ENCODE results near the gene THSD7B.
"Not testable (repeated sequence)": the region's sequence is repeated elsewhere in the genome, so short reads cannot be mapped to it uniquely, and the experiment has no call there.

THSD7B gene

DNA sequence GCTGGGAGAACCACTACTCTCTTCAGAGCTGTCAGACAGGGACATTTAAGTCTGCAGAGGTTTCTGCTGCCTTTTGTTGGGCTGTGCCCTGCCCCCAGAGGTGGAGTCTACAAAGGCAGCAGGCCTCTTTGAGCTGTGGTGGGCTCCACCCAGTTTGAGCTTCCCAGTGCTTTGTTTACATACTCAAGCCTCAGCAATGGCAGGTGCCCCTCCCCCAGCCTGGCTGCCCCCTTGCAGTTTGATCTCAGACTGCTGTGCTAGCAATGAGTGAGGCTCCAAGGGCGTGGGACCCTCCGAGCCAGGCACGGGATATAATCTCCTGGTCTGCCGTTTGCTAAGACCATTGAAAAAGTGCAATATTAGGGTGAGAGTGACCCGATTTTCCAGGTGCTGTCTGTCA, 822.5 kb downstream of the THSD7B start:
- not testable (repeated sequence) for H3K4me3 ChIP-seq, H3K27ac ChIP-seq

DNA sequence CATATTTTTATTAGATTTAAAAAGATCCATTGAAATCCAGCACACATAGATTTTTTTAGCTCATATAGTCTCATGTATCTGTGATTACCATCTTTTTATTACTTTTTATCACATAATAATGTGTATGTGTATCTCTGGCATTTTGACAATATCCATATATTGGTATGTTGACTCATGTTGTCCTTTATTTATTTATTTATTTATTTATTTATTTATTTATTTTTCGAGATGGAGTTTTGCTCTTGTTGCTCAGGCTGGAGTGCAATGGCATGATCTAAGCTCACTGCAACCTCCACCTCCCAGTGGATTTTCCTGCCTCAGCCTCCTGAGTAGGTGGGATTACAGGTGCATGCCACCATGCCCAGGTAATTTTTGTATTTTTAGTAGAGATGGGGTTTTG, 823.2 kb downstream of the THSD7B start:
- not testable (repeated sequence) for H3K4me3 ChIP-seq, H3K27ac ChIP-seq

DNA sequence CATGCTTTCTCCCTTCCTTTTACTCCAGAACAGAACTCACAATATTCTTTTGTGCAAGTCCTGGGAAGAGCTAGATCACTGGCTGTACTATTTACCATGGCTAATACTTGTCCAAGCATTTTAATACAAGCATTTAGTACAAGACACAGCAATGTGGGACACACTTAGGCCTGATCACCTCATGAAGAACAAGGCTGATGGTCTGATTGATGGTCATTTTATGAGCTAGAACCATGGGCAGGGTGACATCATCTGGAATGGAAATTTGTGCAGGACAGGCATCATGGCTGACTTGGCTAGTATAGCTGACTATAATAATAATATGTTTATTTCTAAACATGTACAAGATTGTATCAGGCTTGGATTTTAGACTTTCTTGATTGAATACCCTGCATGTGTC, 824.8 kb downstream of the THSD7B start:
- H3K4me3 ChIP-seq, result no peak overlapping the region
- H3K27ac ChIP-seq, result no peak overlapping the region

DNA sequence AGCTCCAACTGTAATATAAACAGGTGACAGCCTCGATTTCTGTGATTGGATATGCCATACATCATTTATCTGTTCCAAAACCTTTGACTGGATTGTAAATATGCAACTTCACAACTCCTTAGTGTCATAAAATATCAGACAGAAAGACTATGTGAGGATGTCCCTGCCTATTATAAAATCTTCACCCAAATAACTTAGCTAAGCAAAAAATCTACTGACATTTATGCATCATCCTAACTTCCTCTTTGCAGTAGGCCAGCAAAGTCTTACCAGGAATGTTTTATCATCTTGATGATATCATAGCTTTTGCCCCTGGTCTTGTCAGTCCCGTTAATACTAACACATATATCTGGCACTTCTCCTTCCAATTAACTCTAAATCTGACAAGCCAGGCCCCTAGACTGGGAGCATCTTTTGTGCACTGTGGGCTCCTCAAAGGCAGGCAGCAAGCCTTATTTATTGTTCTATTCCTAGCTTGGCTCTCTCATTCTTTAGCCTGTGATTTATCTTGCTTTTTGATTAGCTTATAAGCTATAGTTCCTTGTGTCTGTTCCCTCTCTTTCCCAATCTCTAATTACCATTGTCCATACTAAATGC, 842.5 kb downstream of the THSD7B start:
- Histone ChIP-seq H3K4me3 (no peak overlapping the region), H3K27ac (no peak overlapping the region)

DNA sequence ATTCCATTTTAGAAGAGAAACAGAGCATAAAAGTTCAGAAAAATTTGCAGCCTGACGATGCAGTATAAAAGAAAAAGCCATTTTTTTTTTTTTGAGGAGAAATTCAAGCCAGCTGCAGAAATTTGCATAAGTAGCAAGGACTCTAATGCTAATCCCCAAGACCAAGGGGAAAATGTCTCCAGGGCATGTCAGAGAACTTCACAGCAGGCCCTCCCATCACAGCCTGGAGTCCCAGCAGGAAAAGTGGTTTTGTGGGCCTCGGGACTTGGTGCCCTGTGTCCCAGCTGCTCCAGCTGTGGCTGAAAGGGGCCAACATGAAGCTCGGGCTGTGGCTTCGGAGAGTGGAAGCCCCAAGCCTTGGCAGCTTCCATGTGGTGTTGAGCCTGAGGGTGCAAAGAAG, 873.6 kb downstream of the THSD7B start:
- Histone ChIP-seq H3K4me3 (no peak overlapping the region), H3K27ac (no peak overlapping the region)

DNA sequence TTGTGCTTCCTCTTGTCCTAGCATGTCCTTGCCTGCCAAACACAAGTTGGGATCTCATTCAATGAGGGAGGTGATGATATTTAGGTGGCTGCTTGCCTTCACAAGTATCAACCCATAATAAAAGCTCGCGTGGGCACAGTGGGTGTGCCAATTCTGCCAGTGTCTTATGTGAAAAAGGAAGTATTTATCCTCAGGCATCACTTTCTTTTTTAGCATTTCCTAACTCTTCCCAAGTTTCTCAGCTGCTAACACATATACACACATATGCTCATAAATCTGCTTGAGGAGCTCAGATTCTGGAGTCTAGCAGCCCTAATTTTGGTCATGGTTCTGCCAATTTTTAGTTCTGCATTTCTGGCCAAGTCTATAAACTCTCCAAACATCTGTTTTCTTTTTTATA, 879.4 kb downstream of the THSD7B start:
- no peak overlapping the region for H3K4me3 ChIP-seq
- no peak overlapping the region for H3K27ac ChIP-seq

- Histone ChIP-seq H3K4me3 (no peak overlapping the region), H3K27ac (no peak overlapping the region)
Measured at GRCh38 chr2:137654046-137654445, 888.7 kb downstream of the THSD7B start.

DNA sequence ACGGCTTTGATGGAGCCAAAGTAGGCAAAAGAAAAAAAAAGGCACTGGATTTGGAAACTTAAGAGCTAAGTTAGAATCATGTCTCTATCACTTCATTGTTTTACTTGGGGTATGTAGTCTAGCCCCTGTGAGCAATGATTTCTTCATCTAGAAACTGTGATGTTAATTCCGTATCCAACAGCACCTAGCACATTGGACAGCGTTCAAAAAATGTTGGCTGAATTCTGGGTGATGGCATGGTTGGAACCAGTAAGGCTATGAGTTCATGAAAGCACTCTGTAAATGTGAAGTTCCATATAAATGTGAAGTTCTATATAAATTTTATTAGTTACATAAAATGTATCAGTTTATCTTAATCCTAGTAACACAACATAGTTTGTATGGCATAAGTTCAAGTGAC, 890.5 kb downstream of the THSD7B start:
- Histone ChIP-seq H3K4me3 (no peak overlapping the region), H3K27ac (no peak overlapping the region)

DNA sequence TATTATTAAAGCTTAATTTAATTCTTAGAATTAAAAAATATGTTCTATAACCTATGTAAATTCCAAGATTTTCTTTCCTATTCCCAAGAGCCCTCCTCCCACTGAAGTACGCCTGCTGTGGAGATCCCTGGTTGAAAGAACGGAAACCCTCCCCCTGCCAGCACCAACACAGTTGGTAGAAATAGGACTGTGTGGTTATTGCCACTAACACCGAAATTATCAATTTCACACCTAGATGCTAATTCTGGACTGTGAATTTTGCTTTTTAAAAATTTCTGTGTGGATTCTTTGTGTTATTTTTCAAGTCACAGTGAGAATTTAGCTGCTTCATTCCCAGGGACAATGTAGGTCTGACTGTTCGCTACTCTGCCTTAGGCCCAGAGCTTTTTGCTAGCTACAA, 893.1 kb downstream of the THSD7B start:
- Histone ChIP-seq H3K27ac (no peak overlapping the region), H3K4me3 (no peak overlapping the region)

GRCh38 chr2:137659616-137660015, 894.3 kb downstream of the THSD7B start:
- H3K27ac ChIP-seq, result no peak overlapping the region
- H3K4me3 ChIP-seq, result no peak overlapping the region

DNA sequence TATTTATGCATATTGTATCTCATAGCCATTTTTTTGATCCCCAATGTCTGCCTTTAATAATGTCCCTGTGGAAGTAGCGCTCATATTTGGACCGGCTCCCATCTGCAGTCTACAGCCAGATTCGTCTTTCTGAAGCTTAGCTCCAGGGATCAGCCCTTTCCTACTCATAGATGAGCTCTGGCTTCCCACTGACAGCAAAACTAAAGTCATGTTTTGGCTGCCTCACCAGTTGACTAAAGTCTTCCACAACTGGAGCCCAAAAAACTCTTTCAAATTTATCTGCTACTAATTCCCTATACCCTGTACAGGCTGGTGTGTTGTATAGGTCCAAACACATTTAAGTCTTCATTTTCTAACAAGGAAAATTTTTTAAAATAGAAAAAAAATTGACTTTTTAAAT, 904.8 kb downstream of the THSD7B start:
- H3K4me3 ChIP-seq, result no peak overlapping the region
- no peak overlapping the region for H3K27ac ChIP-seq

- no peak overlapping the region for H3K27ac ChIP-seq
- no peak overlapping the region for H3K4me3 ChIP-seq
Measured at GRCh38 chr2:137672989-137673552, 907.7 kb downstream of the THSD7B start.

DNA sequence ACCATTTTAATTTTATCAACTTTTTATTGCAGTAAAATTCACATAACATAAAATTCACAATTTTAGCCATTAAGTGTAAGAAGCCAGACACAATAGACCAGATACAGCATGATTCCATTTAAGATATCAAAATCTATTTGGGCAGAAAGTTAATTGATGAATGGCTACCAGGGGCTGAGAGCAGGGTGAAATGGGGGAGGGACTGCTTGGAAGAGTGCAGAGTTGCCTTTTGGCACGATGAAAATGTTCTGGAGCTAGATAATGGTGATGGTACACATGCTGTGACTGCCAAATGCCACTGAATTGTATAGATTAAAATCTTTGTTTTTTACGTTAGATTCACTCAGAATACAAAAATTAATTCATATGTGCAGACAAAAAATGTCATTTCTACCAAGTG, 909.6 kb downstream of the THSD7B start:
- Histone ChIP-seq H3K4me3 (no peak overlapping the region), H3K27ac (no peak overlapping the region)

- Histone ChIP-seq H3K4me3 (no peak overlapping the region), H3K27ac (no peak overlapping the region)
Measured at GRCh38 chr2:137675584-137676327, 910.4 kb downstream of the THSD7B start.

DNA sequence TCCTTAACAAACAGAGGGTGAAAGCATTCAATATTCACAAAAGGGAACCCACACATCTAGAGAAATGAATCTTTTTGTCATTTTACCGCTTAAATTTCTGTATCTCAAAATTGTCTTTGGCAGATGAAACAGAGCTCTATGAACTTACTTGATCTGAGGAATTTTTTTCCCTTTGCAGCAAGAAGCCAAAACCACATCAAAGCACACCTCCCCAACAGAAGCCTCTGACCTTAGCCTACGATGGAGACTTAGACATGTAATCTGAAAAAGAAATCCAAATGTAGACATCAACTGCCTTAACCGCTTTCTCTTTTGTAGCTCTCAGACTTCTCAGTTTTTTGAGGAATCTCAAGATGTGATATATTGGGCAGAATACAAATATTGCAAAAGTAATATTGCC, 911.0 kb downstream of the THSD7B start:
- H3K27ac ChIP-seq, result no peak overlapping the region
- no peak overlapping the region for H3K4me3 ChIP-seq

DNA sequence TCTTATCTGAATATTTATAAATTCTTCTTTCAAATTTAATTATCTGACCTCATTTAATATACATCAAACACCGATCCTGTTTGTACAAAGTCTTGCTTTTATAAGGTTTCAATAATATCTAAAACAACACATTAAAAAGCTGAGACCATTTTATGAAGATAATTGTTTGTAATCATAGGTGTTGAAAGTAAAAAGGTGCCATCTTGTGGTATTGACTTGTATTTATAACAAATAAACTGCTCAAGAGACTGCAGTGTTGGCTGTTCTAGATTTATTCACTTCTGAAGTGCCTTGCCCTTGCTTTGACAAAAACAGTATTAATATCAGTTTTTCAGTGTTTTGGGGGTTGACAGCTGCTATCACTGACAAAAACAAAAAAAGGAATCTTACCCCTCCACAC, 912.1 kb downstream of the THSD7B start:
- Histone ChIP-seq H3K27ac (no peak overlapping the region), H3K4me3 (no peak overlapping the region)

DNA sequence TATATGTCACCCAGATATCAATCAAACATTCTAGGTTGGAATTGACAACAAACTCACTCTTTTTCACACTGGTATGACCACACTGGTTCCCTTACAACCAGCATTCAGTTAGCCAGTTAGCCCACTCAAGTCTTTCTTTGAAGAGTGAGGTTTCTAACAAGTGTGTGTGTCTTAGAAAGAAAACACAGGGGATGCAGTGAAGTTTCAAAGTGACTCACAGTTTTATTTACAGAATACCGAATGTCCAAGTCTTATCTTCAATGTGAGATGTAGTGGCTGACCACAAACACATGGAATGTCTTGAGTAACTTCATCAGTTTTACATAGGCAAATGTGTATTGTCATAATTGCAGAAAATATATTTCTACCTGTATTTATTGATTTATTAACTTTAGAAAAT, 924.2 kb downstream of the THSD7B start:
- Histone ChIP-seq H3K27ac (no peak overlapping the region), H3K4me3 (no peak overlapping the region)

GRCh38 chr2:137693534-137693933, 928.2 kb downstream of the THSD7B start:
- Histone ChIP-seq H3K4me3 (no peak overlapping the region), H3K27ac (no peak overlapping the region)

DNA sequence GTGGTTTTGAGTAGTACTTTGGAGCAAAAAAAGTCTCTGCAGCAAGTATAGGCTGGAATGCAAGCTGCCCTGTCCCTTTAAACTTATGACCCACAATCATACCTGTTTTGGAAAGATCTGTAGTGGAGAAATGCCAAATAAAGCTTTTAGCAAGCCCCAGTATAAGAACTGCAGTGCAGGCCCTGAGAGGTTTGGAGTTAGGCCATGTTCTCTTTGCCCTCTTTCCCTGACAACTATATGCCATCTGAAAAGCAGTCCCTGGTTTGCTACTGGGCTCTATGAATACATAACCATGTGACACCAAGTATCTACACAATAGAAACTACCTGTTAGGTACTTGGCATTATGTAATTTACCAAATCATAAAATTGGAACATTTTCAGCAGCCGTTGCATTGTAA, 931.6 kb downstream of the THSD7B start:
- no peak overlapping the region for H3K4me3 ChIP-seq
- no peak overlapping the region for H3K27ac ChIP-seq

DNA sequence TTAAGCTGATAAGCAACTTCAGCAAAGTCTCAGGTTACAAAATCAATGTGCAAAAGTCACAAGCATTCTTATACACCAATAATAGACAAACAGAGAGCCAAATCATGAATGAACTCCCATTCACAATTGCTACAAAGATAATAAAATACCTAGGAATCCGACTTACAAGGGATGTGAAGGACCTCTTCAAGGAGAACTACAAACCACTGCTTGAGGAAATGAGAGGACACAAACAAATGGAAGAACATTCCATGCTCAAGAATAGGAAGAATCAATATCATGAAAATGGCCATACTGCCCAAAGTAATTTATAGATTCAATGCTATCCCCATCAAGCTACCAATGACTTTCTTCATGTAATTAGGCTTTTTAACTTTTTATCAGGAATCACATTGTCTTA, 934.9 kb downstream of the THSD7B start:
- H3K27ac ChIP-seq, H3K4me3 ChIP-seq: not testable (repeated sequence)

GRCh38 chr2:137700681-137701080, 935.3 kb downstream of the THSD7B start:
- Histone ChIP-seq H3K4me3 (no peak overlapping the region), H3K27ac (no peak overlapping the region)

DNA sequence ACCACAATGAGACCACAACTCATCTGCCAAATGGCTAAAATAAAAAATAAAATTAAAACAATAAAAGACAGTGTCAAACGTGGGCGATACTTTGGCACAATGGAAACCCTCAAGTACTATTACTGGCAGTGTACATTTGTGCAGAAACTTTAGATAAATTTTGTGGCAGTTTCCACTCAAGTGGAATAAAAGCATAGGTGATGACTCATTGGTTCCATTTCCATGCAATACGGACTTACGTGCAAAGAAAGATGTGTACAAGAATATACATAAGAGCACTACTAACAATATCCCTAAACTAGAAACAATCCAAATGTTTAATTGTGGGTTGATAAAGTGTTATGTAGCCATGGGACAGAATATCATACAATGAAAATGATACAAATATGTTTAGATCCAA, 940.0 kb downstream of the THSD7B start:
- H3K27ac ChIP-seq, result no peak overlapping the region
- H3K4me3 ChIP-seq, result no peak overlapping the region

All from skin epidermis (tissue), 12 donors.